ENCODE results near the gene IL12A.

Gene IL12A

DNA sequence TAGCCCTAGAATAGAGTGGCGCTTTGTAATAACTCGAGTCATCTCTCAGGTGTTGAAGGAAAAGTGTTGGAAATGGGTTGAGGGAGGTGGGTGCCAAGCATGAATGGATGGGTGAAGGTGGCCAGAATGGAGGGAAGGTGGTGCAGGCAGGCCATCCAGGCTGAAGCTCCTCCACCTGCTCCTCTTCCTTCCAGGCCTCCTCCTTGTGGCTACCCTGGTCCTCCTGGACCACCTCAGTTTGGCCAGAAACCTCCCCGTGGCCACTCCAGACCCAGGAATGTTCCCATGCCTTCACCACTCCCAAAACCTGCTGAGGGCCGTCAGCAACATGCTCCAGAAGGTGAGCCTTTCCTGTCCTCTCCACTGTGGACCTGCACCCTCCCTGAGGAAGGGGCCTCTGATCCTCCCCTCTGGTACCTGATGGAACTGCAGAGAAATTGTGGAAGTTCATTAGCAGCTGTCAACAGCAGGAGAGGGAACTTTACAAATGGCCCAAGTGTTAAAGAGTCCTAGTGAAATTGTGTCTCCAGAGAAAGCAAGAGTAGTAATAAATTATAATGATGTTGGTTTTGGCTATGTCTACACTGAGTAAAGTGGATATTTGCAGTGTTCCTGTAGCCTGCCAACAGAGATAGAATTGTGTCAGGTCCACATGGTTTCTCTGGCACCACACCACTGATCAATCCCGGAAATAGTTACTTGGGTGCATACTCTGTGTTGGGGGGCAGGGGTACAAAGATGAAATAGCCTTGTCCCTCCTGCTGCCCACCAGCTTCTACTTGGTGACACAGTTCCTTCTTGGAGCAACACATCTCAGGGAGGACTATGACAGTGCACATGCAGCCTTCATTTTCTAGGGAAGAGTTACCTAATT, 1.6 kb downstream of the IL12A start:
- TF ChIP-seq, protein P1, sequence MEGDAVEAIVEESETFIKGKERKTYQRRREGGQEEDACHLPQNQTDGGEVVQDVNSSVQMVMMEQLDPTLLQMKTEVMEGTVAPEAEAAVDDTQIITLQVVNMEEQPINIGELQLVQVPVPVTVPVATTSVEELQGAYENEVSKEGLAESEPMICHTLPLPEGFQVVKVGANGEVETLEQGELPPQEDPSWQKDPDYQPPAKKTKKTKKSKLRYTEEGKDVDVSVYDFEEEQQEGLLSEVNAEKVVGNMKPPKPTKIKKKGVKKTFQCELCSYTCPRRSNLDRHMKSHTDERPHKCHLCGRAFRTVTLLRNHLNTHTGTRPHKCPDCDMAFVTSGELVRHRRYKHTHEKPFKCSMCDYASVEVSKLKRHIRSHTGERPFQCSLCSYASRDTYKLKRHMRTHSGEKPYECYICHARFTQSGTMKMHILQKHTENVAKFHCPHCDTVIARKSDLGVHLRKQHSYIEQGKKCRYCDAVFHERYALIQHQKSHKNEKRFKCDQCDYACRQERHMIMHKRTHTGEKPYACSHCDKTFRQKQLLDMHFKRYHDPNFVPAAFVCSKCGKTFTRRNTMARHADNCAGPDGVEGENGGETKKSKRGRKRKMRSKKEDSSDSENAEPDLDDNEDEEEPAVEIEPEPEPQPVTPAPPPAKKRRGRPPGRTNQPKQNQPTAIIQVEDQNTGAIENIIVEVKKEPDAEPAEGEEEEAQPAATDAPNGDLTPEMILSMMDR (IDR thresholded peaks at IDR 0.05; ENCODE audit: borderline replicate concordance, control extremely low read depth, extremely low read depth, insufficient read depth, missing control alignments) = no peak
- no peak for DNase-seq (ENCODE audit: low spot score)
- in situ Hi-C loops (cut with MboI; ENCODE audit: low sequenced_read_pairs, unreplicated experiment) = no loop called here

DNA sequence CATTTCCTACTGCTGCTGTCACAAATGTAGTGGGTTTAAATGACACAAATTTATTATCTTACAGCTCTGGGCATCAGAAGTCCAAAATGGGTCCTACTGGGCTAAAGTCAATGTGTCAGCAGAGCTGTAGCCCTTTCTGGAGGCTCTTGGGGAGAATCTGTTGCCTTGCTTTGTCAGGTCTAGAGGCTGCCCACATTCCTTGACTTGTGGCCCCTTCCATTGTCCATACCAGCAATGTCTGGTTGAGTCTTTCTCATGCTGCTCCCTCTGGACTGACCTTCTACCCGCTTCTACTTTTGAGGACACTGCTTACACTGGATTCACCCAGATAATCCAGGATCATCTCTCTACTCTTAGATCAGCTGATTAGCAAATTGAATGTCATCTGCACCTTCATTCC, 3.0 kb downstream of the IL12A start:
- TF ChIP-seq, protein P1 (IDR thresholded peaks at IDR 0.05; ENCODE audit: borderline replicate concordance, control extremely low read depth, extremely low read depth, insufficient read depth, missing control alignments) = no peak
- DNase-seq (ENCODE audit: low spot score) = no peak
- in situ Hi-C loops (cut with MboI; ENCODE audit: low sequenced_read_pairs, unreplicated experiment) = no loop called here

DNA sequence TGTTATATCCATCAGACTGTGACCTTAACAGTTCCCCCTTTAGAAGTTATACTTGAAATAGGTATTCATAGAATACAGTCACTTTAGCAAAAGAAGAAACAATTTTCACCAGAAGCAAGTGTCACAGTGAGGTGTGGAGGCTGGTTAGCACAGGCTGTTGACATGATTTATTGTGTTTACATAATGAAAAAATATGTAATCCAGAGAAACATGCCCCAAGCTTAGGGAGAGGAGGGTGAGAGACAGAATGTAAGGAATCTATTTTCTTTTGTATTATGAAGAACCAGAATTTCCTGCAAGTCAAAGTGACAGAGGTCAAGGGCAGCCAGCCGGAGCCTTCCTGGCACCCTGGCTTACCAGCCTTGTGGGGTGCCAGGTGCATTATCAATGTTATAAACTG, 4.0 kb downstream of the IL12A start:
- TF ChIP-seq, protein P1 (IDR thresholded peaks at IDR 0.05; ENCODE audit: borderline replicate concordance, control extremely low read depth, extremely low read depth, insufficient read depth, missing control alignments) = no peak
- no peak for DNase-seq (ENCODE audit: low spot score)
- in situ Hi-C loops (cut with MboI; ENCODE audit: low sequenced_read_pairs, unreplicated experiment) = no loop called here

DNA sequence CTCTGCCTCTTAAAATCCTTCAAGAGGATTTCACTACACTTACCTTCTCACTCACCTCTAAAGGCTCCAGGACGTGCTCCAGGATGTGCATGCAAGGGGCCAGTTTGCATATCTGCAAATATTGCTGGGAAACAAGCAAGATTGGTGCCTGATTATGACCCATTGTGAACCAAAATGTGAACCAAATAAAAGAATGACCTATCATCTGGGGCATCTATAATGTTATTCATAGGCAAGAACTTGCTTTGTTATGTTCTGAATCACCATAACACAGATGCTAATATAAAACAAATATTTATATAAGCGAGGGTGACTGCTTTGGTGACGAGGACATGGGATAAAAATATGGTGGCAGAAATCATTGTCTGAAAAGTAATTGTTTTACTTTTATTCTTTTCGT, 5.5 kb downstream of the IL12A start:
- no peak for DNase-seq (ENCODE audit: low spot score)
- in situ Hi-C loops (cut with MboI; ENCODE audit: low sequenced_read_pairs, unreplicated experiment) = no loop called here
- TF ChIP-seq, protein P1 (IDR thresholded peaks at IDR 0.05; ENCODE audit: borderline replicate concordance, control extremely low read depth, extremely low read depth, insufficient read depth, missing control alignments) = no peak

DNA sequence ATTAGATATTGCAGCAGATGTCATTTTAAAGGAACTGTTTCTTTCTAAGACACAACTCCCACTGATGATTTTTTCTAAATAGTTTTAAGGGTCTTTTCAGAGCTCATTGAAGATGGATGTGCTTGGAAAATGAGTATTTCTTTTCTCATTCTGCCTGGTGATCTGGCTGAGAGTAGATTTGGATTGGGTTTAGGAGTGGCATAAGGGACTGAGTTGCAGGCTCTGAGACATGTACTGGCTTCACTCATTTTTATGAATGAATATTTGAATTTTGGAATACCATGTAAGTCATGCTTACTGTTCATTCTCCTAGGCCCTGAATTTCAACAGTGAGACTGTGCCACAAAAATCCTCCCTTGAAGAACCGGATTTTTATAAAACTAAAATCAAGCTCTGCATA, 6.5 kb downstream of the IL12A start:
- TF ChIP-seq, protein P1 (IDR thresholded peaks at IDR 0.05; ENCODE audit: borderline replicate concordance, control extremely low read depth, extremely low read depth, insufficient read depth, missing control alignments) = no peak
- DNase-seq (ENCODE audit: low spot score) = no peak
- in situ Hi-C loops (cut with MboI; ENCODE audit: low sequenced_read_pairs, unreplicated experiment) = no loop called here

DNA sequence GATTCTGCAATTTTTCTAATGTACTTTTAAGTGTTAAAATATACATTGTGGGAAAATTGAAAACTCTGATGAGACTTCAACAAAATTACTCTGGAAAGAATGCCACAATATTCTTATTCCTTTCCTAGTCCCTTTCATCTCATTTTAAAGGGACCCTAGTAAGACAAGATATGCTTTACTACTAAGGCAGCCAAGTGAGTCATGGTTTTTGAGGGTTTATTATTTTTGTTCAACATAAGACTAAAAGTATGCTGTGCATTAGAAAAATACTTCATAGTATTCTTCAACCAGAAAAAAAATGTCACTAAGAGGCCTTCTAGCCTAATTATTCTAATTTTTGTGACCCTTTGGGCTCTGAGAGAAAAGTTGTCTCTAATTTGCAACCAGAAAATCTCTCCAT, 7.4 kb downstream of the IL12A start:
- DNase-seq (ENCODE audit: low spot score) = no peak
- TF ChIP-seq, protein P1 (IDR thresholded peaks at IDR 0.05; ENCODE audit: borderline replicate concordance, control extremely low read depth, extremely low read depth, insufficient read depth, missing control alignments) = no peak
- in situ Hi-C loops (cut with MboI; ENCODE audit: low sequenced_read_pairs, unreplicated experiment) = no loop called here
